GM10266 (cell line): ENCODE measurements around the gene SNAPC3.
"Not testable (repeated sequence)": the region's sequence is repeated elsewhere in the genome, so short reads cannot be mapped to it uniquely, and the experiment has no call there.

Experiments
- DNase-seq: peaks from one replicate; pipeline ENCODE4 v3.0.0; 2012; ENCODE audit errors: extremely low spot score
- TF ChIP-seq, protein P1 (sequence below): IDR thresholded peaks from 2 replicates; pipeline ENCODE4 v1.5.1; 2012; ENCODE audit warnings: mild to moderate bottlenecking, low read depth; ENCODE audit not compliant: control insufficient read depth, insufficient read depth; ENCODE audit errors: missing control alignments

The SNAPC3 gene

GRCh38 chr9:15423231-15423985 lies 732 bp downstream of the SNAPC3 start:
- TF ChIP-seq, protein P1, sequence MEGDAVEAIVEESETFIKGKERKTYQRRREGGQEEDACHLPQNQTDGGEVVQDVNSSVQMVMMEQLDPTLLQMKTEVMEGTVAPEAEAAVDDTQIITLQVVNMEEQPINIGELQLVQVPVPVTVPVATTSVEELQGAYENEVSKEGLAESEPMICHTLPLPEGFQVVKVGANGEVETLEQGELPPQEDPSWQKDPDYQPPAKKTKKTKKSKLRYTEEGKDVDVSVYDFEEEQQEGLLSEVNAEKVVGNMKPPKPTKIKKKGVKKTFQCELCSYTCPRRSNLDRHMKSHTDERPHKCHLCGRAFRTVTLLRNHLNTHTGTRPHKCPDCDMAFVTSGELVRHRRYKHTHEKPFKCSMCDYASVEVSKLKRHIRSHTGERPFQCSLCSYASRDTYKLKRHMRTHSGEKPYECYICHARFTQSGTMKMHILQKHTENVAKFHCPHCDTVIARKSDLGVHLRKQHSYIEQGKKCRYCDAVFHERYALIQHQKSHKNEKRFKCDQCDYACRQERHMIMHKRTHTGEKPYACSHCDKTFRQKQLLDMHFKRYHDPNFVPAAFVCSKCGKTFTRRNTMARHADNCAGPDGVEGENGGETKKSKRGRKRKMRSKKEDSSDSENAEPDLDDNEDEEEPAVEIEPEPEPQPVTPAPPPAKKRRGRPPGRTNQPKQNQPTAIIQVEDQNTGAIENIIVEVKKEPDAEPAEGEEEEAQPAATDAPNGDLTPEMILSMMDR, result no peak
- peak; percentile 36 for DNase-seq

DNA sequence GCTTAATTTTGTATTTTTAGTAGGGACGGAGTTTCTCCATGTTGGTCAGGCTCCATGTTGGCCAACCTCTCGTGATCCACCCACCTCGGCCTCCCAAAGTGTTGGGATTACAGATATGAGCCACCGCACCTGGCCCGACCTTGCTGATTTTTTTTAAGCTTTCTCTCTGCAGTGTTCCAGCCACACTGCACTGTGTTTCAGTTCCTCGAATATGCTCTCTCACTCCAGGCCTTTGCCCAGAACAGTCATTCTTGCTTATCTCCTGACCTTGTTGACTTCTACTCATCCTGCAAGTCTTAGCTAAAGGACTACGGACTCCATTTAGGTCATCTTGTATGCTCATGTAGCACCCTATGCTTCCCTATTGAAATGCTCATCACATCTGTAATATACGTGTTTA lies 3.3 kb downstream of the SNAPC3 start:
- DNase-seq, result peak; percentile 51
- TF ChIP-seq, protein P1, result no peak

- DNase-seq, result not testable (repeated sequence)
Observed at GRCh38 chr9:15427702-15428101, 5.0 kb downstream of the SNAPC3 start.

GRCh38 chr9:15430920-15431844 lies 8.5 kb downstream of the SNAPC3 start:
- no peak for DNase-seq
- TF ChIP-seq, protein P1, result no peak

DNA sequence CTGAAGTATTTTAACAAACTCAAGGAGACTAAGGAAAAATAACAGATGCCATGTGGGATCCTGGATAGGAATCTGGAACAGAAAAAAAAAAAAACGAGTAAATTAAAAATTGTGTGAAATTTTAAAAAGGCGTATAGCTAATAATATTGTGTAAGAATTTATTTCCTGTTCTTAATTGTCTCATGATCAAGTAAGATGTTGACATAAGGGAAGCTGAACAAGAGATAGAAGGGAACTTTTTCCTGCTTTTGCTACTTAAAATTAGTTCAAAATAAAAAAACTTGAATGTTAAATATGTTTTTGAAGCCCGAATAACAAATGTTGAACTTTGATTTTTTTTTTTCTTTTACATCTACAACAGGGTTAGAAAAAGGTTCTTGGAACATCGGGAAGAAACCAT lies 10.5 kb downstream of the SNAPC3 start:
- no peak for DNase-seq
- TF ChIP-seq, protein P1, result no peak

DNA sequence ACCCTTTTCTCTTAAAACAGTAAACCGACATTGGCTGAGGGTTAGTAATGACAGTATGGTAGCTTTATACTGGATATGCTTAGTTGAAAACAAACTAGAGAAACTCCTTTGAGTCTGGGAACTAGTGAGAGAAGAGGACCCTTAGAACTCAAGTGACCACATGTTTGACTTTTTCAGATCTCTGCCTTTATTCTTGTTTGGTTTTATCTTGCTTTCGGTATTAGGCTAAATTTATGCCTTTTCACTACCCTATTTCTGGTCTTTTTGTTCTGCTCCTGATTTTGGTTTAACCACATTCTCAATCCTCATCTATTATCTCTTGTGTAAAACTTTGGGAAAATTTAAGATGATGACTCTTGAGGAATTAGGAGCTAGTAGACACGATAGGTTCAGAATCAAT lies 11.0 kb downstream of the SNAPC3 start:
- TF ChIP-seq, protein P1, result no peak
- peak; percentile 31 for DNase-seq

DNA sequence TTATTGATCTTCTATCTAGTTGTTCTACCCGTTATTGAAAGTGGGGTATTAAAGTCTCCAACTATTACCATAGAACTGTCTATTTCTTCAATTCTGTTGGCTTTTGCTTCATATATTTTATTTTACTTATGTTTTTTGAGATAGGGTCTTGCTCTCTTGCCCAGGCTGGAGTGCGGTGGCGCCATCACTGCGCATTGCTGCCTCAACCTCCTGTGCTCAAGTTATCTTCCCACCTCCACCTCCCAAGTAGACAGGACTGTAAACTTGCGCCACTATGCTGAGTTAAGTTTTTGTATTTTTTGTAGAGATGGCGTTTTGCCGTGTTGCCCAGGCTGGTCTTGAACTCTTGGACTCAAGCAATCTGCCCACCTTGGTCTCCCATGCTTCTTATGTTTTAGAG lies 16.2 kb downstream of the SNAPC3 start:
- no peak for DNase-seq
- TF ChIP-seq, protein P1, result no peak

- not testable (repeated sequence) for DNase-seq
Observed at GRCh38 chr9:15441841-15442240, 19.2 kb downstream of the SNAPC3 start.

DNA sequence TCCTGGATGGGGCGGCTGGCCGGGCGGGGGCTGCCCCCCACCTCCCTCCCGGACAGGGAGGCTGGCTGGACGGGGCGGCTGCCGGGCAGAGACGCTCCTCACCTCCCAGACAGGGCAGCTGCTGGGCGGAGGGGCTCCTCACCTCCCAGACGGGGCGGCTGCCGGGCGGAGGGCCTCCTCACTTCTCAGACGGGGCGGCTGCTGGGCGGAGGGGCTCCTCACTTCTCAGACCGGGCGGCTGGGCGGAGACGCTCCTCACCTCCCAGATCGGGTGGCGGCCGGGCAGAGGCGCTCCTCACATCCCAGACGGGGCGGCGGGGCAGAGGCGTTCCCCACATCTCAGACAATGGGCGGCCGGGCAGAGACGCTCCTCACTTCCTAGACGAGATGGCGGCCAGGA lies 19.6 kb downstream of the SNAPC3 start:
- DNase-seq, result not testable (repeated sequence)
